HL-60 (cell line): ENCODE results near the gene GALNT13.

Experiments used
- DNase-seq, 2 experiments: peaks; one replicate each; pipeline ENCODE4 v3.0.0-alpha.2; 2010 to 2020; ENCODE audit warnings: low read depth in 1 of 2, low spot score in 1 of 2
- H3K27ac ChIP-seq: fragments of 250-450 bp; sonication (Bioruptor Pico); replicated peaks from 2 replicates; pipeline ENCODE4 v1.5.1; 2020; ENCODE audit warnings: mild to moderate bottlenecking, moderate library complexity
- H3K27me3 ChIP-seq: fragments of 250-450 bp; sonication (Bioruptor Pico); 2 replicates; pipeline ENCODE4 v1.5.1; 2021; ENCODE audit warnings: mild to moderate bottlenecking, moderate library complexity; ENCODE audit not compliant: insufficient read depth, poor library complexity, severe bottlenecking
- H3K4me3 ChIP-seq: replicated peaks from 2 replicates; pipeline ENCODE4 v1.5.1; 2011; ENCODE audit warnings: mild to moderate bottlenecking, control low read depth, low read length; ENCODE audit not compliant: insufficient read depth
- GABPA ChIP-seq: IDR thresholded peaks from 2 replicates; pipeline ENCODE4 v1.6.1; 2012; ENCODE audit warnings: low read depth
- POLR2AphosphoS5 ChIP-seq: IDR thresholded peaks from 2 replicates; pipeline ENCODE4 v1.6.1; 2012; ENCODE audit warnings: low read depth
- SPI1 ChIP-seq: IDR thresholded peaks from 2 replicates; pipeline ENCODE4 v1.6.1; 2012; ENCODE audit warnings: low read depth, mild to moderate bottlenecking, borderline replicate concordance
- TF ChIP-seq, protein P1 (sequence below): IDR thresholded peaks from 2 replicates; pipeline ENCODE4 v1.6.1; 2012; ENCODE audit warnings: low read depth; ENCODE audit not compliant: insufficient replicate concordance
- TF ChIP-seq, protein P2 (sequence below): IDR thresholded peaks from one replicate; pipeline ENCODE4 v1.5.1; 2011; ENCODE audit warnings: low read length, control low read depth, inconsistent platforms; ENCODE audit not compliant: insufficient read depth

GALNT13 gene

DNA sequence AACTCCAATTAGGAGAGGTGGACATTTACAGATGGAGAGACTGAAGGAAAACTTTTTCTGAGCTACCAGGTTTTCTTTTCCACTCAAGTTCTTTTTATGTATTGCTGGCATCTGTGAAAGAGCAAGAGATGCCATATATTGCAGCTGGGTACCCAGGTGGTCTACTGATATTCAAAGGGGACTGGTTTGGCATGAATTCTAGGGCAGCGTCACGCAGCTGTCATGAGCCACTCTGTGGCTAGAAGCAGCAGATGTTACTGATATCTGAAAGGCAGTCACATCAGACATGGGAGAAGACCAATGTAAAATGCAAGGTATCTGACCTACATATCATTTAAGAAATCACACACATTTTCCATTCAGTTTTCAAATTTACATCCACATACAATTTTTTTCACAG is 408.8 kb downstream of the GALNT13 start:
- no peak for DNase-seq
- H3K27ac ChIP-seq, result no peak overlapping the region
- no peak overlapping the region for H3K4me3 ChIP-seq
- no peaks in the 10 kb centered on the region for H3K27me3 ChIP-seq
- TF ChIP-seq GABPA (no peak), POLR2AphosphoS5 (no peak), SPI1 (no peak)
- TF ChIP-seq, protein P1, sequence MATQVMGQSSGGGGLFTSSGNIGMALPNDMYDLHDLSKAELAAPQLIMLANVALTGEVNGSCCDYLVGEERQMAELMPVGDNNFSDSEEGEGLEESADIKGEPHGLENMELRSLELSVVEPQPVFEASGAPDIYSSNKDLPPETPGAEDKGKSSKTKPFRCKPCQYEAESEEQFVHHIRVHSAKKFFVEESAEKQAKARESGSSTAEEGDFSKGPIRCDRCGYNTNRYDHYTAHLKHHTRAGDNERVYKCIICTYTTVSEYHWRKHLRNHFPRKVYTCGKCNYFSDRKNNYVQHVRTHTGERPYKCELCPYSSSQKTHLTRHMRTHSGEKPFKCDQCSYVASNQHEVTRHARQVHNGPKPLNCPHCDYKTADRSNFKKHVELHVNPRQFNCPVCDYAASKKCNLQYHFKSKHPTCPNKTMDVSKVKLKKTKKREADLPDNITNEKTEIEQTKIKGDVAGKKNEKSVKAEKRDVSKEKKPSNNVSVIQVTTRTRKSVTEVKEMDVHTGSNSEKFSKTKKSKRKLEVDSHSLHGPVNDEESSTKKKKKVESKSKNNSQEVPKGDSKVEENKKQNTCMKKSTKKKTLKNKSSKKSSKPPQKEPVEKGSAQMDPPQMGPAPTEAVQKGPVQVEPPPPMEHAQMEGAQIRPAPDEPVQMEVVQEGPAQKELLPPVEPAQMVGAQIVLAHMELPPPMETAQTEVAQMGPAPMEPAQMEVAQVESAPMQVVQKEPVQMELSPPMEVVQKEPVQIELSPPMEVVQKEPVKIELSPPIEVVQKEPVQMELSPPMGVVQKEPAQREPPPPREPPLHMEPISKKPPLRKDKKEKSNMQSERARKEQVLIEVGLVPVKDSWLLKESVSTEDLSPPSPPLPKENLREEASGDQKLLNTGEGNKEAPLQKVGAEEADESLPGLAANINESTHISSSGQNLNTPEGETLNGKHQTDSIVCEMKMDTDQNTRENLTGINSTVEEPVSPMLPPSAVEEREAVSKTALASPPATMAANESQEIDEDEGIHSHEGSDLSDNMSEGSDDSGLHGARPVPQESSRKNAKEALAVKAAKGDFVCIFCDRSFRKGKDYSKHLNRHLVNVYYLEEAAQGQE, result no peak
- TF ChIP-seq, protein P2, sequence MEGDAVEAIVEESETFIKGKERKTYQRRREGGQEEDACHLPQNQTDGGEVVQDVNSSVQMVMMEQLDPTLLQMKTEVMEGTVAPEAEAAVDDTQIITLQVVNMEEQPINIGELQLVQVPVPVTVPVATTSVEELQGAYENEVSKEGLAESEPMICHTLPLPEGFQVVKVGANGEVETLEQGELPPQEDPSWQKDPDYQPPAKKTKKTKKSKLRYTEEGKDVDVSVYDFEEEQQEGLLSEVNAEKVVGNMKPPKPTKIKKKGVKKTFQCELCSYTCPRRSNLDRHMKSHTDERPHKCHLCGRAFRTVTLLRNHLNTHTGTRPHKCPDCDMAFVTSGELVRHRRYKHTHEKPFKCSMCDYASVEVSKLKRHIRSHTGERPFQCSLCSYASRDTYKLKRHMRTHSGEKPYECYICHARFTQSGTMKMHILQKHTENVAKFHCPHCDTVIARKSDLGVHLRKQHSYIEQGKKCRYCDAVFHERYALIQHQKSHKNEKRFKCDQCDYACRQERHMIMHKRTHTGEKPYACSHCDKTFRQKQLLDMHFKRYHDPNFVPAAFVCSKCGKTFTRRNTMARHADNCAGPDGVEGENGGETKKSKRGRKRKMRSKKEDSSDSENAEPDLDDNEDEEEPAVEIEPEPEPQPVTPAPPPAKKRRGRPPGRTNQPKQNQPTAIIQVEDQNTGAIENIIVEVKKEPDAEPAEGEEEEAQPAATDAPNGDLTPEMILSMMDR, result no peak

DNA sequence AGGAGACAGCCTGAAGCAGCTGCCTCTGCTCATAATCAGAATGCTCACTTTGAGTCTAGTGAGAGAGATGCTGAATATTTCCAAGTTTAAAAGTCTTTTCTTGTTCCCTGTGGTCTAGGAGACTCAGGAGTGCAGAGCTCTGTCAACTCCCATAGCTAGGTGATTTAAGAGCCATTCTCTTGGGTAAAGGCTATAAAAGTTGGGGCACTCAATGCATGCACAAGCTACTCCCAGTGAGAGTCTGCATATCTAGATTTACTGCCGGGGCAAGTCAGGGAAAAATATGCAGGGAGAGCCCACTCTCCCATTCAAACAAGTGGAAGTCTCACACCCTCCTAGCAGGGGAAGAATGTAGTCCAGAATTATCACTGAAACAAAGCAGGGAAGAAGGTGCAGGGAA is 418.1 kb downstream of the GALNT13 start:
- TF ChIP-seq, protein P1, result no peak
- TF ChIP-seq, protein P2, result no peak
- TF ChIP-seq SPI1 (no peak), POLR2AphosphoS5 (no peak), GABPA (no peak)
- DNase-seq, result no peak

DNA sequence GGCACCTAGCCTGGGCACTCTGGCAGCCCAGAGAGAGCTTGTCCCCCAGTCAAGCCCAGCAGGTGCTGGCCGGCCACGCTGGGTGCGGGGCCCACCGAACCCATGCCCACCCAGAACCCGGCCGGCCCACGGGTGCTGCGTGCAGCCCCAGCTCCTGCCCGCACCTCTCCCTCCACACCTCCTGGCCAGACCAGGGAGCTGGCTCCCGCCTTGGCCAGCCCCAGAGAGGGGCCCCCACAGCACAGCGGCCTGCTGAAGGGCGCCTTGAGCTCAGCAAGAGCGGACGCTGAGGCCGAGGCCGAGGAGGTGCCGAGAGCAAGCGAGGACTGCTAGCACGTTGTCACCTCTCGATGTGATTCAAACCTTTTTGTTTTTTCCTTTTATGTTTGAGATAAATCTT is 419.8 kb downstream of the GALNT13 start:
- Histone ChIP-seq H3K4me3 (no peak overlapping the region), H3K27ac (no peak overlapping the region), H3K27me3 (no peaks in the 10 kb centered on the region)
- no peak for DNase-seq
- TF ChIP-seq GABPA (no peak), SPI1 (no peak), POLR2AphosphoS5 (no peak)
- TF ChIP-seq, protein P1, result no peak
- TF ChIP-seq, protein P2, result no peak

More for the DNA sequence above, 418.1 kb downstream of the GALNT13 start:
- Histone ChIP-seq H3K27ac (no peak overlapping the region), H3K4me3 (no peak overlapping the region), H3K27me3 (no peaks in the 10 kb centered on the region)
